Activated T-cell treated with anti-CD3 and anti-CD28 coated beads, Interleukin-2, amount 50 U/mL, for 4 hours (primary cell): Measurements from ENCODE around the gene SARM1. TPM values are rescaled to one million over a fixed set of nuclear protein-coding genes. Genes with fewer than 3 reads are reported as not detected.
A peak's percentile ranks its signal among the peaks of the same experiment; 100 is the strongest.

ENCODE experiments used
- ATAC-seq, 2 donors: fragments of 200-7000 bp; cut with Tn5 transposase; one replicate each; pipeline ENCODE4 v1.10.0; 2021
- DNase-seq: peaks from one replicate; pipeline ENCODE4 v3.0.0-alpha.2; 2020
- H3K27me3 Mint-ChIP-seq: one replicate; pipeline ENCODE4 v1.8.0; 2021; ENCODE audit warnings: low read depth, mixed read lengths
- H3K36me3 Mint-ChIP-seq: one replicate; pipeline ENCODE4 v1.8.0; 2022; ENCODE audit warnings: mixed read lengths; ENCODE audit not compliant: insufficient read depth
- H3K4me1 Mint-ChIP-seq: one replicate; pipeline ENCODE4 v1.8.0; 2021; ENCODE audit warnings: low read depth, mixed read lengths
- H3K4me3 Mint-ChIP-seq: one replicate; pipeline ENCODE4 v1.8.0; 2021; ENCODE audit warnings: mild to moderate bottlenecking, moderate library complexity, mixed read lengths
- H3K9me3 Mint-ChIP-seq: one replicate; pipeline ENCODE4 v1.8.0; 2021; ENCODE audit warnings: mixed read lengths
- total RNA-seq, 3 donors: library from RNA; stranded (reverse); gene quantifications; one replicate each; pipeline ENCODE4 v1.2.1, GENCODE V29; 2021

SARM1 gene
- total RNA-seq, 3 donors from 2014 or later = 28.5 to 30.9 (median 29.2) TPM

DNA sequence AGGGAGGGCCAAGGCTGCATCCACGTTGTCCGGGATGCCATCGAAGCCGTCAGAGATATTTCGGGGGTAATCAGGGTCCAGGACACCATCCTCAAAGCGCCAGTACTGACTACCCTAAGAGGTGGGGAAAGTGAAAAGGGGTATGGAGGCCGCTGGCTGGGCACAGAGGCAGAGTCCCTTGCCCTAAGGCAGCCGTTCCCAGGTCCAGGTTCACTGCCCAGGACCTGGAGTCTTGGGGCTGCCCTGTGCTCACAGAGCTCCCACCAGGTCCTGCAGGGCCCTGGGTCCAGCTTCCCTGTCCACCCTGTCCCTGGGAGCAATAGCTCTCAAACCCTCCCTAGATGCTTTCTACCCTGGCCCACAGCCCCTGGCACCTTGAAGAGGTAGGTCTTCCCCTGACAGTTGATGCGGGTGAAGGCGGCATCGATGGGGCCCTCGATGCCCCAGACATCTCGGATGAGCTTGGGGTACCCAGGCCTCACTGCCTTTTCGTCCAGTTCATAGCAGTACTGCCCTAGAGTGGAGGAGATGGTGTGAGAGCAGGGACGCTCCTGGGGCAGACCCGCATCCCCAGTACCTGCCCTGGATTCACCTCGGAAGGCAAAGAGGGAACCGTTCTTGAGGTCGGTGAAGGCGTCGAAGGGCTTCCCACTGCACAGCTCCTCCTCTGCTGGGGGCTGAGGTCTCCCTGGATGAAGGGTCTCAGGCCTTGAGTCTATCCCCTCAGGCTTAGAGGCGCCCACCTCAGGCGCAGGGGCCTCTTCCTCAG lies 2.4 kb upstream of the SARM1 start:
- no peak for ATAC-seq
- peaks cover 16% of the 10 kb centered on the region for H3K4me1 Mint-ChIP-seq

DNA sequence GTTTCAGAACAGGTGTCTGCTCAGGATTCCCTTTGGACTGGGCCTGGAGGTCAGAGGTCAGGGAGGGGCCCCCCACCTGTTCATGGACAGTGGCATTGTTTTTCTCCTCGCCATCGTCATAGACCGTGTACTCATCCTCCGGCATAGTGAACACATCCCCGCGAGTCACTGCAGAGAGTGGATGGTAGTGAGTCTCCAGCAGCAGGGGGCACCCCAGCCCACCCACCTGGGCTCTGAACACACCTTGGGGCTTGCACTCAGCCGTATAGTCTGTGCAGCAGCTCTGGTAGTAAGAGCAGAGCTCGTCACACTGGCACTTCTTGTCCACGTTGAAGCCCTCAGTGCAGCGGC lies 1.8 kb upstream of the SARM1 start:
- H3K9me3 Mint-ChIP-seq = no peaks in the 10 kb centered on the region
- no peaks in the 10 kb centered on the region for H3K27me3 Mint-ChIP-seq
- DNase-seq (no peak), ATAC-seq (no peak)
- H3K4me3 Mint-ChIP-seq = no peak overlapping the region
- no peaks in the 10 kb centered on the region for H3K36me3 Mint-ChIP-seq
- peaks cover 16% of the 10 kb centered on the region for H3K4me1 Mint-ChIP-seq

More for the DNA sequence above, 2.4 kb upstream of the SARM1 start:
- DNase-seq = no peak
- Mint-ChIP-seq H3K36me3 (no peaks in the 10 kb centered on the region), H3K9me3 (no peaks in the 10 kb centered on the region), H3K27me3 (no peaks in the 10 kb centered on the region), H3K4me3 (no peak overlapping the region)

DNA sequence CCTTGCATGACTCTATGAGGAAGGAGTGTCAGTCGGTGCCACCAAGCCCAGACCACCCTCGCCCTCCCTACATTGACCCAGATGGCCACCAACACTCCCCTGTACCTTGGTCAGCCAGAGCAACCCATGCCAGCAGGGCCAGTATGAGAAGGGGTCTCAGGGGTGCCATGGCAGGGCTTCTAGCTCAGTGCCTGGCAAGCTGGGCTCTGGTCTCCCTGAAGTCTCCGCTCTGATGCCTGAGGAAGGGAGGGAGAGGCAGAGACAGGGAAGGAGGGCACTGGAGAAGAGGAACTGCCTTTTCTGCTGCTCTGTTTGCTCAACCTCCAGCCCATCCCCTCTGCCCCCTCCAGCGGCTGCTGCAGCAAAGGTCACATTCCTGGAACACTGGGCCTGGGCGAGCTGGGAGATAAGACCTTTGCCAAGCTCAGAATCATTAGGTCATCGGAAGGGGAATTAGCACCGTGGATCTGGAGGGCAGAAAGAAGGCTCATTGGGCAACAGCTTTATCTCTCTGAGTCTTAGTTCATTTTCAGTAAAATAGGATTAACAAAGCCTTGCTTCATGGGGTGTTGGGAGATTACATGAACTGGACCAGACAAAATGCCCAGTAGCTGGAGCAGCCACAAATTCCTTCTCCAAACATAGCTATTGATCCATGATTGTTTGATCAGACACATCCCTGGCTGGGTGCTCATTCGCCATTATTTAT lies 1.3 kb upstream of the SARM1 start, which contains the start of gene VTN:
Gene VTN, minus strand, starts transcription at position 273 of the 709 bp plus-strand sequence. Its CDS starts 104 bp downstream, at position 169.
- H3K4me3 Mint-ChIP-seq = peak within 1 kb of the TSS; percentile 90
- ATAC-seq = no peak

DNA sequence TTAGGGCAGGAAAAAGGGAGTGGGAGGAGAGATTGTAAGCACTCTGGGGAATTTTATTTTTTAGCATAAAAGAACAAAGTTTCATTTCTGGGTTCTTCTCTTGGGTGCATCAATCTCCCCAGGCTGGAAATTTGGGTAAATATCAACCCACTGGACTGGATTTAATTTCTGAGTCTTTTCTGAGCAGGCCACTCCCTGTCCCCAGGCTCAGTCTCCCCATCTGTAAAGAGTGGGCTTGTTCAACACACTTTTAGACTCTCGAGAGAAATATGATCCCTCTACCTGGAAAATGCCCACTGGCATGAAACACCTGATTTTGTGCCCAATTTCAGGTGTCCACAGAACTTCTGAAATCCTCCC lies 770 bp upstream of the SARM1 start:
- DNase-seq (no peak), ATAC-seq (no peak)
- Mint-ChIP-seq H3K36me3 (no peaks in the 10 kb centered on the region), H3K4me3 (peak overlapping the region; percentile 90), H3K4me1 (peaks cover 16% of the 10 kb centered on the region), H3K27me3 (no peaks in the 10 kb centered on the region), H3K9me3 (no peaks in the 10 kb centered on the region)

More for the DNA sequence above, 1.3 kb upstream of the SARM1 start, which contains the start of gene VTN:
- H3K4me1 Mint-ChIP-seq = peaks cover 16% of the 10 kb centered on the region
- no peaks in the 10 kb centered on the region for H3K36me3 Mint-ChIP-seq
- no peaks in the 10 kb centered on the region for H3K9me3 Mint-ChIP-seq
- no peaks in the 10 kb centered on the region for H3K27me3 Mint-ChIP-seq
- no peak for DNase-seq

DNA sequence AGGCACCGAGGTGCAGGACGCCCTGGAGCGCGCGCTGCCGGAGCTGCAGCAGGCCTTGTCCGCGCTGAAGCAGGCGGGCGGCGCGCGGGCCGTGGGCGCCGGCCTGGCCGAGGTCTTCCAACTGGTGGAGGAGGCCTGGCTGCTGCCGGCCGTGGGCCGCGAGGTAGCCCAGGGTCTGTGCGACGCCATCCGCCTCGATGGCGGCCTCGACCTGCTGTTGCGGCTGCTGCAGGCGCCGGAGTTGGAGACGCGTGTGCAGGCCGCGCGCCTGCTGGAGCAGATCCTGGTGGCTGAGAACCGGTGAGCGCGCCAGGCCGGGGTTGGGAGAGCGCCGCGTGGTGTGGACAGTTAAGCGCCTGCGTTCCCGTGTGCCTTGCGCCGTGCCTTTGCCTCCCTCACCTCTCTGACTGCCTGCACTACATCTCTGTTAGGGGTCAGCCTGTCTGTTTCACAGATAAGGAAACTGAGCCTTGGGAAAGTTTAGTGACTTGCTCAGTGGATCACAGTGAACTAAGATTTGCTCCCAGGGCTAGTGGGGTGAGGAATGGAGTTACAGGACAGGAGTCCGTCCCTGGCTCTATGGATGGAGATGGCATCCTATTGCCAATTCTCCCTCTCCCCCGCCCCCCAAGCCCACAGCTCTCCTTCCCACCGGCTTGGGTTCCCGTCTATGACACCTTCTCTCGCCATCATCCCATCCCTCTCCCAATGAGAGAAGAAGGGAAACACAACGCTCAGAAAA lies 880 bp downstream of the SARM1 start:
- ATAC-seq = peak; percentile 9 to 19
- Mint-ChIP-seq H3K9me3 (no peaks in the 10 kb centered on the region), H3K36me3 (no peaks in the 10 kb centered on the region), H3K4me3 (peak overlapping the region; percentile 82), H3K27me3 (no peaks in the 10 kb centered on the region), H3K4me1 (peaks cover 16% of the 10 kb centered on the region)
- DNase-seq = no peak

DNA sequence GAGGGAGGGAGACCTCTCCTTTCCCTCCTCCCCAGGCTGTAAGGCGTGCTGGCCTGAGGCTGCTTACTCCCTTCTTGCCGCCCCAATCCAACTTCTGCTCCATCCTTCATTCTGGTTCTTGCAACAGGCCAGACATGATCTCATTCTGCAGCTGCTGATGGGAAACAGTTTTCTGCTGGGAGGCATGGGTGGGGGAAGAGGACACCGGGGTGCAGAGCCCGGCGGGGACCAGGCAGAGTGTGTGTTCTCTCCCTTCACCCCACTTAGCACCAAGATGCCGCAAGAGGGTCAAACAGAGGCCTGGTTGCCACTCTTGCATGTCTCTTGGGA lies 1.4 kb downstream of the SARM1 start:
- peaks cover 16% of the 10 kb centered on the region for H3K4me1 Mint-ChIP-seq
- no peak for DNase-seq
- ATAC-seq = no peak
- H3K9me3 Mint-ChIP-seq = no peaks in the 10 kb centered on the region
- H3K27me3 Mint-ChIP-seq = no peaks in the 10 kb centered on the region
- peaks cover under 1% of the 10 kb centered on the region for H3K36me3 Mint-ChIP-seq
- peak overlapping the region; percentile 82 for H3K4me3 Mint-ChIP-seq

DNA sequence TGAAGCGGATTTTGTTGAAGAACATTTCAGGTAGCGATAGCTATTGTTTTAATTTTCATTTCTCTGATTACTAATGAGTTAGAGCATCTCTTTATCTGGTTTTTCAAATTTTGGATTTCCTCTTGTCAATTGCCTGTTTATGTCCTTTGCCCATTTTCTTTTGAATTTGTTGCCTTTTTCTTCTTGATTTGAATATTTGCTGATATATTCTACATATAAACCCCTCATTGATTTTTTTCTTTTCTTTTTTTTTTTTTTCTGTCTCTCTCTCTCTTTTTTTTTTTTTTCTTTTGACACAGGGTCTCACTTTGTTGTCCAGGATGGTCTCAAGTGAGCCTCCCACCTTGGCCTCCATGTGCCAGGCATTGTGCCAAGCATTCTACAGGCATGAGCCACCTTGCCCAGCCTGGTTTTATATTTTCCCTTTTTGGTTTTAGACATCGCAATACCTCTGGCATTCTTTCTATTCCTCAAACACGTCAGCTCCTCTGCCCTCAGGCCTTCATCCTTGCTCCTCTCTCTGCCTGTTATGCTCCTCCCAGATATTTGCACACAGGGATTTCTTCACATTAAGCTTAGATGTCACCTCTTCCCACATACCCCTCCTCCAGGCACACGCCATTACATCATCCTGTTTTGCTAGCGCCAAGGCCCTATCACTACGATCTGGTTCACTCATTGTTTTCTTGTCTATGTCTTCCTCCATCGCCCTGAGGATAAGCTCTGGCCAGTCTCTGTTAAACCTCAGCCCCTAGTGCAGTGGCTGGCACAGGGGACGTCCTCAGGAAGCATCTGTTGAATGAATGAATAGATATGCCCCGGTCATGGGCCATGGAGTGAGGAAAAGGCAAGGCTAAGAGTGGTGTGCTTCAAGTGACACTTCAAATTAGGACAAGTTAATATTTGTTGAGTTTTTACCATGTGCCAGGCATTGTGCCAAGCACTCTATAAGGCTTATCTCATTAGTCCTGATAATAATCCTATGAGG lies 8.6 kb downstream of the SARM1 start:
- Mint-ChIP-seq H3K4me1 (peaks cover 21% of the 10 kb centered on the region), H3K36me3 (peaks cover 9% of the 10 kb centered on the region), H3K27me3 (no peaks in the 10 kb centered on the region), H3K4me3 (no peak overlapping the region), H3K9me3 (no peaks in the 10 kb centered on the region)
- ATAC-seq (no peak), DNase-seq (no peak)

DNA sequence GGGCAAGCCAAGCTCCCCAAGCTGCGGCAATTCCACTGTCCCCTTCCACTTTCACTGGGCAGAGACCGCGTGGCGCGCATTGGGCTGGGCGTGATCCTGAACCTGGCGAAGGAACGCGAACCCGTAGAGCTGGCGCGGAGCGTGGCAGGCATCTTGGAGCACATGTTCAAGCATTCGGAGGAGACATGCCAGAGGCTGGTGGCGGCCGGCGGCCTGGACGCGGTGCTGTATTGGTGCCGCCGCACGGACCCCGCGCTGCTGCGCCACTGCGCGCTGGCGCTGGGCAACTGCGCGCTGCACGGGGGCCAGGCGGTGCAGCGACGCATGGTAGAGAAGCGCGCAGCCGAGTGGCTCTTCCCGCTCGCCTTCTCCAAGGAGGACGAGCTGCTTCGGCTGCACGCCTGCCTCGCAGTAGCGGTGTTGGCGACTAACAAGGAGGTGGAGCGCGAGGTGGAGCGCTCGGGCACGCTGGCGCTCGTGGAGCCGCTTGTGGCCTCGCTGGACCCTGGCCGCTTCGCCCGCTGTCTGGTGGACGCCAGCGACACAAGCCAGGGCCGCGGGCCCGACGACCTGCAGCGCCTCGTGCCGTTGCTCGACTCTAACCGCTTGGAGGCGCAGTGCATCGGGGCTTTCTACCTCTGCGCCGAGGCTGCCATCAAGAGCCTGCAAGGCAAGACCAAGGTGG lies 9.8 kb downstream of the SARM1 start:
- H3K4me1 Mint-ChIP-seq = peaks cover 25% of the 10 kb centered on the region
- no peaks in the 10 kb centered on the region for H3K27me3 Mint-ChIP-seq
- no peak for DNase-seq

DNA sequence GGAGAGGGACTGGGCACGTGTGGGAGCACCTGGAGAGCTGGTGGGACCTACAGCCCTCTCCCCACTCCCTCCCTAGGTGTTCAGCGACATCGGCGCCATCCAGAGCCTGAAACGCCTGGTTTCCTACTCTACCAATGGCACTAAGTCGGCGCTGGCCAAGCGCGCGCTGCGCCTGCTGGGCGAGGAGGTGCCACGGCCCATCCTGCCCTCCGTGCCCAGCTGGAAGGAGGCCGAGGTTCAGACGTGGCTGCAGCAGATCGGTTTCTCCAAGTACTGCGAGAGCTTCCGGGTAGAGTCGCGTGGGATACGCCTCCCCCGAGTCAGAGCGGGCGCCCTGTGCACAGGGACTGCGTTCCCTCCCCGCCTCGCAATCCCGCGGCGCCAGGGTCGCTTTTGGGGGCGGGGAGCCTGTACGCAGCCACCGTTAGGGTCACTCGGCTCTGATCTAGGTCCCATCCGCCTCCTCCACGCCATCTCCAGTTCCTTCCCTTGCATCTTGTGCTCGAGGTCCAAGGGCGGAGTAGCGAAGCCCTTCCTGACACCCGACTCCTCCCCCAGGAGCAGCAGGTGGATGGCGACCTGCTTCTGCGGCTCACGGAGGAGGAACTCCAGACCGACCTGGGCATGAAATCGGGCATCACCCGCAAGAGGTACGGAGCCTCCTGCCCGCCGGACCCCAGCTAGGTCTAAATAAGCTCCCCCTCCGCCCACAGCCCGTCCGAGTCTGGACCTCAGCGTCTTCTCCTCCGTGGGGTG lies 13.0 kb downstream of the SARM1 start:
- Mint-ChIP-seq H3K9me3 (no peaks in the 10 kb centered on the region), H3K27me3 (no peaks in the 10 kb centered on the region), H3K36me3 (peaks cover 12% of the 10 kb centered on the region), H3K4me1 (peaks cover 27% of the 10 kb centered on the region), H3K4me3 (peak overlapping the region; percentile 86)
- peak; percentile 94 to 95 for ATAC-seq
- DNase-seq = peak; percentile 50

More for the DNA sequence above, 9.8 kb downstream of the SARM1 start:
- no peaks in the 10 kb centered on the region for H3K9me3 Mint-ChIP-seq
- ATAC-seq = no peak
- peak overlapping the region; percentile 62 for H3K4me3 Mint-ChIP-seq
- peaks cover 9% of the 10 kb centered on the region for H3K36me3 Mint-ChIP-seq

DNA sequence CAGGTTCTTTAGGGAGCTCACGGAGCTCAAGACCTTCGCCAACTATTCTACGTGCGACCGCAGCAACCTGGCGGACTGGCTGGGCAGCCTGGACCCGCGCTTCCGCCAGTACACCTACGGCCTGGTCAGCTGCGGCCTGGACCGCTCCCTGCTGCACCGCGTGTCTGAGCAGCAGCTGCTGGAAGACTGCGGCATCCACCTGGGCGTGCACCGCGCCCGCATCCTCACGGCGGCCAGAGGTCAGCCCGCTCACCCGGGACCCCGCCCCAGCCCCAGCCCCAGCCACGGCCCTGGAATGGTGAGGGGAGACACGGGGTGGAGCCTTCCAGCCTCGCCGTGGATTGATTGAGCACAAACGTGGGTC lies 13.5 kb downstream of the SARM1 start:
- DNase-seq (no peak), ATAC-seq (peak; percentile 18 to 19)

DNA sequence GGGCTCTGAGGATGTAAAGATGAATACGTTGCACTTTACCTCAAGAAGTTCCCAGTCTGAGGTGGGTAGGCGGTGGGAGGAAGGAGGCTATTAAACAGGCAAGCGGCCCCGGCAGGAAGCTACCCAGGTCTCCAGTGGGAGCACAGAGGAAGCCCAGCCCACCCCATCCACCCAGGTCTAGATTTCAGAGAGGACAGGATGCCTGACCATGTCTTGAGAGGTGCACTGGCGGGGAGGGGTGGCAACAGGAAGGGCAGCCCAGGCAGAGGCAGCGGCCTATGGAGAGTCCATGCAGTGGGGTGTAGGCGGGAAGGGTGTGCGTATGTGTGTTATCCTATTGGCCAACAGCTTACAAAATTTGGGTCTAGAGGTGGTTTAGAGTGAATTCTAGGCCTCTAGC lies 13.9 kb downstream of the SARM1 start:
- ATAC-seq = peak in 1 of 2 donors; percentile 7
- Mint-ChIP-seq H3K9me3 (no peaks in the 10 kb centered on the region), H3K4me3 (peak overlapping the region; percentile 86), H3K27me3 (no peaks in the 10 kb centered on the region), H3K4me1 (peaks cover 25% of the 10 kb centered on the region), H3K36me3 (peaks cover 18% of the 10 kb centered on the region)
- DNase-seq = no peak

More for the DNA sequence above, 13.5 kb downstream of the SARM1 start:
- peaks cover 27% of the 10 kb centered on the region for H3K4me1 Mint-ChIP-seq
- no peaks in the 10 kb centered on the region for H3K27me3 Mint-ChIP-seq
- peaks cover 14% of the 10 kb centered on the region for H3K36me3 Mint-ChIP-seq
- peak overlapping the region; percentile 86 for H3K4me3 Mint-ChIP-seq
- no peaks in the 10 kb centered on the region for H3K9me3 Mint-ChIP-seq

DNA sequence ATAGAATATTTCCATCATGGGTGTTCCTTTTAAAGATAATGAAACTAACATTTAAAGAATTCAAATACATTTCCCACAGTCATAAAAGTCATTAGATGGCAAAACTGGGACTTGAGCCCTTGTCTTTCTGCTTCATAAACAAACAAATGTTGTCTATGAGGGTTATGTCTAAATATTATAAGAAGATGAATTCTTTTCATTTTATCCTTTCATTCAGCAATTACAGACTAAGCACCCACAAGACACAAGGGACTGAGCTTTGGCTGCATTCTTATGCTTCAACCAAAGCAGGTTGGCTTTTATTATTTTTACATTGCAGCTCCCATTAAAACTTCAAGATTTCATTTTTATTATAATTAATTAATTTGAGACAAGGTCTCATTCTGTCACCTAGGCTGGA lies 14.9 kb downstream of the SARM1 start:
- no peaks in the 10 kb centered on the region for H3K27me3 Mint-ChIP-seq
- ATAC-seq (no peak), DNase-seq (no peak)
- no peak overlapping the region for H3K4me3 Mint-ChIP-seq
- H3K36me3 Mint-ChIP-seq = peaks cover 27% of the 10 kb centered on the region
- H3K9me3 Mint-ChIP-seq = no peaks in the 10 kb centered on the region
- peaks cover 20% of the 10 kb centered on the region for H3K4me1 Mint-ChIP-seq

DNA sequence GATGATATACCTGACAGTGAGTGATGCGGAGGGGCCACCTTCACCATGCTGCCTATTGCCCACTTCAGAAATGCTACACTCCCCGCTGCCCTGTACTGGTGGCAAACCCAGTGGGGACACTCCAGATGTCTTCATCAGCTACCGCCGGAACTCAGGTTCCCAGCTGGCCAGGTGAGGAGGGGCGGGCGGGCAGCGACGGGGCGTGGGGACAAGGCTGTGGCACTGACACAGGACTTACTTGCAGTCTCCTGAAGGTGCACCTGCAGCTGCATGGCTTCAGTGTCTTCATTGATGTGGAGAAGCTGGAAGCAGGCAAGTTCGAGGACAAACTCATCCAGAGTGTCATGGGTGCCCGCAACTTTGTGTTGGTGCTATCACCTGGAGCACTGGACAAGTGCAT lies 16.6 kb downstream of the SARM1 start:
- H3K36me3 Mint-ChIP-seq = peaks cover 27% of the 10 kb centered on the region
- H3K27me3 Mint-ChIP-seq = no peaks in the 10 kb centered on the region
- peaks cover 16% of the 10 kb centered on the region for H3K4me1 Mint-ChIP-seq
- no peak for DNase-seq
- no peak for ATAC-seq
- no peak overlapping the region for H3K4me3 Mint-ChIP-seq
- no peaks in the 10 kb centered on the region for H3K9me3 Mint-ChIP-seq
